ENCODE data around the gene PM20D2.

Gene PM20D2

DNA sequence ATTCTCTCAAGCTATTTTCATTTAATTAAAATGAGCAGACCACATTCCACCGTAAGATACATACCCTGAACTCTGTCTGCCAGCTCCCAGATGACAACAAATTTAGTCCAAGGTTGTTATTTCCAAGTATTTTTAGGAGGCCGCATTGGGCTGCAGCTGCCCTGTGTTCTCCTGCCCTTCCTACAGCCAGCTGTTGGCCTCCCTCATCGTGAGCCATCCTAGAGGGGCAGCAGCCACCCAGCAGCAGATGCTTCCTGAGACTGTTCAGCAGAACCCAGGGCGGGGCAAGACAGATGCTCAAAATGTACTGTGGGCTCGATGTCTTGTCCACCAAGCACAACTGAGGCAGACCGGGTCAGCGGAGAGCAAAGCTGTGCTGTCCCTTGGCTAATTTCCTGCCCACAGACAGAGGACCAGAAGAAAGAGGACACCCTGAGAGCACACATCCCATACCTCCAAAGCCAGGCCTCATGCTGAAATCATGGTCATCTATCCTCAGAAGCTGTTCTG, 54.9 kb downstream of the PM20D2 start:
- Histone ChIP-seq H3K4me1 (ENCODE audit: control insufficient read depth in 1 of 2, insufficient read depth in 2 of 2, low read length in 2 of 2) (no peaks in the 10 kb centered on the region), H3K36me3 (ENCODE audit: control insufficient read depth in 1 of 2, insufficient read depth in 2 of 2, low read length in 2 of 2) (no peaks in the 10 kb centered on the region), H3K27ac (ENCODE audit: low read depth, low read length) (no peak overlapping the region), H3K27me3 (ENCODE audit: control insufficient read depth in 1 of 2, insufficient read depth in 2 of 2, low read length in 2 of 2) (no peaks in the 10 kb centered on the region), H3K4me3 (ENCODE audit: low read depth in 1 of 2, low read length in 2 of 2) (no peak overlapping the region), H3K9ac (ENCODE audit: low read depth in 1 of 2, low read length in 2 of 2) (no peak overlapping the region), H3K9me3 (ENCODE audit: control insufficient read depth in 1 of 2, low read length in 2 of 2) (no peaks in the 10 kb centered on the region)

DNA sequence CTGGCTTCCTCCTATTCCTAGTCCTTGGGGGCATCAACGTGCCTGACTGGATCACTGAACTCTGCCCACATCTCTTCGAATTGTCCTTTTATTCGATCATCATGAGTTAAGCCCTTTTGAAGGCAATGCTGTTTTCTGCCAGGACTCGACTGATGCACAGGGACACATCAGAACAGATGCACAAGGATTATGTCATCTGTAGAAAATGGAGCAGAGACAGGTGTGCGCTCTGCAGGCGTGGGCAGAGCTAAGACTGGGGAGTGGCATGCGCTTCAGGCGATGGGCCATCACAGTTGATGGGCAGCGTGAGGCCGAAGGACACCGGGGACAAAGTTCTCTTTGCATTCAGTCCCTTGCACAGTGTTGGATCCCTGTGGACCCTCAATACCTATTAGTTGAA, 58.2 kb downstream of the PM20D2 start:
- Histone ChIP-seq H3K27me3 (ENCODE audit: control insufficient read depth in 1 of 2, insufficient read depth in 2 of 2, low read length in 2 of 2) (no peaks in the 10 kb centered on the region), H3K9ac (ENCODE audit: low read depth in 1 of 2, low read length in 2 of 2) (no peak overlapping the region), H3K4me3 (ENCODE audit: low read depth in 1 of 2, low read length in 2 of 2) (no peak overlapping the region), H3K4me1 (ENCODE audit: control insufficient read depth in 1 of 2, insufficient read depth in 2 of 2, low read length in 2 of 2) (no peaks in the 10 kb centered on the region), H3K9me3 (ENCODE audit: control insufficient read depth in 1 of 2, low read length in 2 of 2) (no peaks in the 10 kb centered on the region), H3K27ac (ENCODE audit: low read depth, low read length) (no peak overlapping the region), H3K36me3 (ENCODE audit: control insufficient read depth in 1 of 2, insufficient read depth in 2 of 2, low read length in 2 of 2) (no peaks in the 10 kb centered on the region)

GRCh38 chr6:89205819-89206218, 60.0 kb downstream of the PM20D2 start:
- no peaks in the 10 kb centered on the region for H3K4me1 ChIP-seq (ENCODE audit: control insufficient read depth in 1 of 2, insufficient read depth in 2 of 2, low read length in 2 of 2)
- H3K9ac ChIP-seq (ENCODE audit: low read depth in 1 of 2, low read length in 2 of 2), result no peak overlapping the region
- no peaks in the 10 kb centered on the region for H3K27me3 ChIP-seq (ENCODE audit: control insufficient read depth in 1 of 2, insufficient read depth in 2 of 2, low read length in 2 of 2)
- H3K9me3 ChIP-seq (ENCODE audit: control insufficient read depth in 1 of 2, low read length in 2 of 2), result no peaks in the 10 kb centered on the region
- H3K27ac ChIP-seq (ENCODE audit: low read depth, low read length), result no peak overlapping the region
- no peak overlapping the region for H3K4me3 ChIP-seq (ENCODE audit: low read depth in 1 of 2, low read length in 2 of 2)
- no peaks in the 10 kb centered on the region for H3K36me3 ChIP-seq (ENCODE audit: control insufficient read depth in 1 of 2, insufficient read depth in 2 of 2, low read length in 2 of 2)

- Histone ChIP-seq H3K27me3 (ENCODE audit: control insufficient read depth in 1 of 2, insufficient read depth in 2 of 2, low read length in 2 of 2) (no peaks in the 10 kb centered on the region), H3K4me3 (ENCODE audit: low read depth in 1 of 2, low read length in 2 of 2) (no peak overlapping the region), H3K27ac (ENCODE audit: low read depth, low read length) (no peak overlapping the region)
Observed at GRCh38 chr6:89208551-89208950, 62.7 kb downstream of the PM20D2 start.

GRCh38 chr6:89209457-89209856, 63.6 kb downstream of the PM20D2 start:
- Histone ChIP-seq H3K9me3 (ENCODE audit: control insufficient read depth in 1 of 2, low read length in 2 of 2) (no peaks in the 10 kb centered on the region), H3K27me3 (ENCODE audit: control insufficient read depth in 1 of 2, insufficient read depth in 2 of 2, low read length in 2 of 2) (no peaks in the 10 kb centered on the region), H3K9ac (ENCODE audit: low read depth in 1 of 2, low read length in 2 of 2) (no peak overlapping the region), H3K4me1 (ENCODE audit: control insufficient read depth in 1 of 2, insufficient read depth in 2 of 2, low read length in 2 of 2) (no peaks in the 10 kb centered on the region), H3K36me3 (ENCODE audit: control insufficient read depth in 1 of 2, insufficient read depth in 2 of 2, low read length in 2 of 2) (no peaks in the 10 kb centered on the region), H3K4me3 (ENCODE audit: low read depth in 1 of 2, low read length in 2 of 2) (no peak overlapping the region), H3K27ac (ENCODE audit: low read depth, low read length) (no peak overlapping the region)

More at GRCh38 chr6:89208551-89208950, 62.7 kb downstream of the PM20D2 start:
- no peaks in the 10 kb centered on the region for H3K9me3 ChIP-seq (ENCODE audit: control insufficient read depth in 1 of 2, low read length in 2 of 2)
- H3K9ac ChIP-seq (ENCODE audit: low read depth in 1 of 2, low read length in 2 of 2), result no peak overlapping the region
- H3K4me1 ChIP-seq (ENCODE audit: control insufficient read depth in 1 of 2, insufficient read depth in 2 of 2, low read length in 2 of 2), result no peaks in the 10 kb centered on the region
- no peaks in the 10 kb centered on the region for H3K36me3 ChIP-seq (ENCODE audit: control insufficient read depth in 1 of 2, insufficient read depth in 2 of 2, low read length in 2 of 2)

DNA sequence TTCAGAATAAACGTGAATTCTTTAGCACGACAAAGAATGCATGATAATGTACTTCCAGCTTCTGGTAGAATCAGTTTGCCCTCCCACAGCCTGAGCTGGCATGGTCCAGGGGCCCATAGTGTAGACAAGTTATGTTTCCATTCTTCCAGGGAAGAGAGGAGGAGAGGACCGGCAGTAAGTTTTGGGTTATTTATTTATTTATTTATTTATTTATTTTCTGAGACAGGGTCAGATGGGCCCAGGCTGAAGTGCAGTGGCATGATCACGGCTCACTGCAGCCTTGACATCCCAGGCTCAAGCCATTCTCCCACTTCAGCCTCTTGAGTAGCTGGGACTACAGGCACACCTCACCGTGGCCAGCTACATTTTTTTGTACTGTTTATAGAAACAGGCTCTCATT, 66.6 kb downstream of the PM20D2 start:
- H3K36me3 ChIP-seq (ENCODE audit: control insufficient read depth in 1 of 2, insufficient read depth in 2 of 2, low read length in 2 of 2), result no peaks in the 10 kb centered on the region
- H3K27me3 ChIP-seq (ENCODE audit: control insufficient read depth in 1 of 2, insufficient read depth in 2 of 2, low read length in 2 of 2), result no peaks in the 10 kb centered on the region
- no peaks in the 10 kb centered on the region for H3K4me1 ChIP-seq (ENCODE audit: control insufficient read depth in 1 of 2, insufficient read depth in 2 of 2, low read length in 2 of 2)
- H3K9ac ChIP-seq (ENCODE audit: low read depth in 1 of 2, low read length in 2 of 2), result no peak overlapping the region
- H3K9me3 ChIP-seq (ENCODE audit: control insufficient read depth in 1 of 2, low read length in 2 of 2), result no peaks in the 10 kb centered on the region
- no peak overlapping the region for H3K27ac ChIP-seq (ENCODE audit: low read depth, low read length)
- H3K4me3 ChIP-seq (ENCODE audit: low read depth in 1 of 2, low read length in 2 of 2), result no peak overlapping the region

GRCh38 chr6:89214197-89214596, 68.3 kb downstream of the PM20D2 start:
- no peaks in the 10 kb centered on the region for H3K4me1 ChIP-seq (ENCODE audit: control insufficient read depth in 1 of 2, insufficient read depth in 2 of 2, low read length in 2 of 2)
- no peak overlapping the region for H3K4me3 ChIP-seq (ENCODE audit: low read depth in 1 of 2, low read length in 2 of 2)
- no peak overlapping the region for H3K27ac ChIP-seq (ENCODE audit: low read depth, low read length)
- no peak overlapping the region for H3K9ac ChIP-seq (ENCODE audit: low read depth in 1 of 2, low read length in 2 of 2)
- H3K9me3 ChIP-seq (ENCODE audit: control insufficient read depth in 1 of 2, low read length in 2 of 2), result no peaks in the 10 kb centered on the region
- no peaks in the 10 kb centered on the region for H3K27me3 ChIP-seq (ENCODE audit: control insufficient read depth in 1 of 2, insufficient read depth in 2 of 2, low read length in 2 of 2)
- no peaks in the 10 kb centered on the region for H3K36me3 ChIP-seq (ENCODE audit: control insufficient read depth in 1 of 2, insufficient read depth in 2 of 2, low read length in 2 of 2)
